Stimulated activated CD4-positive, alpha-beta T cell treated with anti-CD3 and anti-CD28 coated beads, Interleukin-4, amount 100 ng/mL, for 48 hours (primary cell): ENCODE measurements around the gene PTP4A1.
"Not testable (repeated sequence)": the region's sequence is repeated elsewhere in the genome, so short reads cannot be mapped to it uniquely, and the experiment has no call there.

ENCODE experiments used
- DNase-seq, 2 donors: peaks; one replicate each; pipeline ENCODE4 v3.0.0-alpha.2; 2020; ENCODE audit warnings: low read depth in 2 of 2

The PTP4A1 gene

GRCh38 chr6:63582579-63583231 lies 10.4 kb downstream of the PTP4A1 start:
- DNase-seq, result no peak

GRCh38 chr6:63584125-63584514 lies 11.8 kb downstream of the PTP4A1 start:
- no peak for DNase-seq

- no peak for DNase-seq
These were observed 12.3 kb downstream of the PTP4A1 start for GRCh38 chr6:63584566-63584965.

- DNase-seq, result not testable (repeated sequence)
These were observed 13.4 kb downstream of the PTP4A1 start for GRCh38 chr6:63585652-63586051.

GRCh38 chr6:63589952-63590411 lies 17.7 kb downstream of the PTP4A1 start:
- no peak for DNase-seq

- no peak for DNase-seq
These were observed 20.6 kb downstream of the PTP4A1 start for GRCh38 chr6:63592886-63593285.

GRCh38 chr6:63597141-63598048 lies 25.1 kb downstream of the PTP4A1 start:
- no peak for DNase-seq

- DNase-seq, result peak; percentile 48 to 56
These were observed 26.1 kb downstream of the PTP4A1 start for GRCh38 chr6:63598049-63599036.

GRCh38 chr6:63599243-63599642 lies 27.0 kb downstream of the PTP4A1 start:
- no peak for DNase-seq

GRCh38 chr6:63600136-63600535 lies 27.9 kb downstream of the PTP4A1 start:
- DNase-seq, result no peak

GRCh38 chr6:63609231-63609630 lies 37.0 kb downstream of the PTP4A1 start:
- no peak for DNase-seq

GRCh38 chr6:63610944-63611343 lies 38.7 kb downstream of the PTP4A1 start:
- DNase-seq, result no peak

- DNase-seq, result no peak
These were observed 39.3 kb downstream of the PTP4A1 start for GRCh38 chr6:63611560-63611959.

GRCh38 chr6:63615590-63615989 lies 43.3 kb downstream of the PTP4A1 start:
- no peak for DNase-seq
